NCI-H69 (cell line): Measurements from ENCODE around the gene RPS6KA3.

ENCODE experiments used
- DNase-seq: peaks from one replicate; lab custom pipeline; 2025; lab: John Stamatoyannopoulos, UW

RPS6KA3 gene

GRCh38 chrX:20266810-20267606 is at the start of gene RPS6KA3:
Gene RPS6KA3, minus strand, starts transcription at chrX:20266909. Its CDS starts 277 bp downstream, at chrX:20266632.
- DNase-seq, result peak; percentile 92

GRCh38 chrX:20315140-20315539 is 48.4 kb upstream of the RPS6KA3 start:
- DNase-seq, result no peak

DNA sequence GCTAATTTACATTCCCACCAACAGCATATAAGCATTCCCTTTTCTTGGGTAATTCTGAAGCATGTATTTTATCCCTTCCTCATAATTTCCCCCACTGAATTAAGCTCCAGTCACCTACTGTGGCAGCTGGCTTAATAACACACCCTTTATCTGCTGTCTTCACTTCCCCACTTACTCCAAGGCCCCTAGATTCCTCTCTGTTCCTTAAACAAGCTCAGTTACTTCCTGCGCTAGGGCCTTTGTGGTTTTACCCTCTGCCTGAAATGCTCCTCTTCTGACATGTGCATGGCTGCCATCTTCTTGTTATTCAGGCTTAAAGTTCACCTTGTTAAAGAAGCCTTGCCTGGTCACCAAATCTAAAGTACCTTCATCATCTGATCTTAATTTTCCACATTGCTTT is 47.2 kb upstream of the RPS6KA3 start:
- DNase-seq, result no peak

DNA sequence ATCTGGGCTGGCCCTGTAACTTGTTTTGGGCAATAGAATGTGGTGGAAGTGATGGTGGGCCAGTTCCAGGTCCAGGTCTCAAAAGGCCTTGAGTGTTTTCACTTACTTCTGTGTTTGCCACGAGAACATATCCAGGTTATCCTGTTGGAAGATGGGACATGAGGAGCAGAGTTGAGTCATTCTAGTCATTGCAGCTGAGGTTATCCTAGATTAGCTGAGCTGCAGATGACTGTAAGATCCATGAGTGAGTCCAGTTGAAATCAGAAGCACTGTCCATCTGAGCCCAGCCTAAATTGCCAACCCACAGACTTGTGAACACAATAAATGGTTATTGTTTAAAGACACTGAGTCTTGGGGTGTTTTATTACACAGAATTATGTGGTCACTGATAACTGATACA is 45.3 kb upstream of the RPS6KA3 start:
- DNase-seq, result no peak

DNA sequence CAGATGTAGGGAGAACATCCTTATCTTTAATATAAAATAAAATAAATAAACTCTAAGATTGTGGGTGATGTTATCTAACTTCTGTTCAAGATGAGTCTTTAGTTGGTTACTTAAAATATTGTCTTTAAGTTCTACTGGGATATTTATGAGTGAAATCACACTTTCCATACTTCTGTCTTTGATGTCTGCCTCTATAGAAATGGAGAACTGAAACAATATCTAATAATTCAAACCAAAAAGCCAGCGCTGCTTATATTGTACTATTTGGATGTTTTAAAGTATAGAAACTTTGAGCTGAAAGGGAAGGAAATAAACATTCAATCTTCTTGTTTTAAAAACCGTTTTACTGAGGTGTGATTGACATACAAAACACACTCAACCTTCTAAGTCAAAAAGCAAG is 44.8 kb upstream of the RPS6KA3 start:
- no peak for DNase-seq

- no peak for DNase-seq
These were observed 43.1 kb upstream of the RPS6KA3 start for GRCh38 chrX:20309806-20310205.

DNA sequence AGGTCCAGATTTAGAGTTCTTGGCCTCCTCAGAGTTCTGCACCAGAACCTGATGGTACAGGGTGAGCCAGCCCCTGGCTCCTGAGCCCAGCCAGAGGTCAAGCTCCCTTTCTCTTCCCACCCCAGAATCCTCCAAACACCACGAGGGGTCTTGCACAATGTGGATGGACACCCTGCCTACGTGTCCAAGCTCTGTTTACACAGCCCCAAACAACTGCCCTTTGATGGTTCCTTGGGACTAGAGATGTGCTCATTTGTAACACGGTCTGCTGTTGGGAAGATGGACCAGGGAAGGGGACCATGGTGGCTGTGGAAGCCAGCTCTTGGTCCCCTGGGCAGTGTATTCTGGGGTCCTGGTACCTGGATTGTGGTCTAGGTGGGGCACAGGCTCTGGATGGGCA is 40.0 kb upstream of the RPS6KA3 start:
- DNase-seq, result no peak

DNA sequence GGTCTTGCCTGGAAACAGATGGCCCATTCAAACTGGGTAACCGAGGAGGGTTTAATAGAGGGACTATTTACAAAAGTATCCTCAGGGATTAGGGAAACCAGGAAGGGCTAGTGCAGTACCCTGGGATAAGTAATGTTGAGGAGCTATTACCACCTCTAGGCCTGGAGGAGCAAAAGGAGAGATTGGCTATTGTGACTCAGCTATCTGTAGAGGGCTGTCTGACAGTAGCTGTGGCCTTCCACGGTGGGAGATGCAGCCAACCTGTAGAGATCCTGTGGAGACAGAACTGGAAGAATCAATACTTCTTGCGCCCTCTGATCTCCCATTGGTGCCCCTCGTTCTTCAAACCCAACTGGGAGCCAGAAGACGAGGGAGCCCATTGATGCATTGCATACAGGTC is 34.1 kb upstream of the RPS6KA3 start:
- peak; percentile 40 for DNase-seq

DNA sequence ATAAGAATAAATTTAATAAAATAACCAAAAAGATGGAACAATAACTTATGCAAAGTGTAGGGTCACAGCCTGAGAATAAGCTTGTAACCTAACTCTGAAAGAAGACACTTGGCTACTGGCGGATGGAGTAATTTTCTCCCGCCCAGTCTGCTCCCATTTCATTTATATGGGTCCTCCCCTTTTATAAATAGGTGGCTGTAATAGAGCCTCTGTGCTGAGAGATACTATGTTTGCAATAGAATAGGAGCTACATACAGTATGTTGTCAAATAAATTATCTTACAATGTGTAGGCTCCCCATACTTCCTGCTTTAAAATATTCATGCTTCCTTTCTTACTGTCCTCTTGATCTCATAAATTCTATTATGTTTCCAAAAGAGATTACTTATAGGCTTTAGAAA is 28.2 kb upstream of the RPS6KA3 start:
- no peak for DNase-seq

DNA sequence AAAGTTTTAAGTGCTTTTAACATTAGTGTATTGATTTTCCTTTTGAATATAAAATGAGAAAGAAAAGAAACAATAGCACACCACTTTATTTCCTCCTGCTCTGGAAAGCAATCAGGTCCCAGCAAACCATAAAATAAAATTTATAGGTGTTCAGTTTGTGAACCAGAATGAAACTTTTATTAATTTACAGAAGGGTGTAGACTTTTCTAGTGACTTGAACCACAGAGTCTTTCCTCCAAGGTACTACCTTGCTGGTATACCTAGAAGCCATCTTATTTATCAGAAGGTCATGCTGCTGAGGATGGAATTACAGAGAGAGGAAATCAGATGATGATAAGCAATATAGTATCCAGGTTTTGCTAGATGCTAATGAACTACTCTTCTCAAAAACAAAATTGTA is 27.6 kb upstream of the RPS6KA3 start:
- no peak for DNase-seq

DNA sequence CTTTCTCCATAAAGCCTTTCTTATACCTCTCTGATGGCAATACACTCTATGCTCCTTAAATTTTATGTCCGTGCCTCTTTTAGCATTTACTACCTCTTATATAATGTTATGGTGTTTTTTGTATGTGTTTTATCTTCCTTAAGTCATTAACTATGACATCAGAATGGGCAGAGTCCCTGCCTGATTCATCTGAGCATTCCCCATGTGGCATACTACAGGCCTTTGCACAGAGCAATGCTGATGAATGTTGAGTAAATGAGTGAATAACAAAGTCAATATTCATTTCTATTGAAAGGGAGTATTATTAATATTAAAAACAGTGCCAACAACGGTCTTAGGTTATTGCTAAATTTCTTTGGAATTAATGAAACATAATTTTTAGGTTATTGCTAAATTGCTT is 18.8 kb upstream of the RPS6KA3 start:
- DNase-seq, result no peak

DNA sequence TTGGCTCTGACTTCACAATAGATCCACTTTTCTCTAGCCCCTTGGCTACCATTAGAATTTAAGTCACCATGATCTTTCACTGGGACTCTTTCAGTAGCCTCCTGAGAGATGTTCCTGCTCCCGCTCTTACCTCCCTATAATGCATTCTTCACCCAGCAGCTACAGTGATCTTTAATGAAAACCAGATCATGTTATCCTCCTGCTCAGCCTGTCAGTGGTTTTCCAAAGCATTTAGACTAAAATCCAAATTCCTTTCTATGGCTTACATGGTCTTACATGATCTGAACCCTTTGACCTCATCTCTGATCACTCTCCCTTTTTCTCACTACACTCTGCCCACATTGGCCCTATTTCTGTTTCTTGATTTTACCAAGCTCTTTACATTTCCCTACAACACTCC is 18.3 kb upstream of the RPS6KA3 start:
- DNase-seq, result no peak

- no peak for DNase-seq
These were observed 17.7 kb upstream of the RPS6KA3 start for GRCh38 chrX:20284444-20284843.

DNA sequence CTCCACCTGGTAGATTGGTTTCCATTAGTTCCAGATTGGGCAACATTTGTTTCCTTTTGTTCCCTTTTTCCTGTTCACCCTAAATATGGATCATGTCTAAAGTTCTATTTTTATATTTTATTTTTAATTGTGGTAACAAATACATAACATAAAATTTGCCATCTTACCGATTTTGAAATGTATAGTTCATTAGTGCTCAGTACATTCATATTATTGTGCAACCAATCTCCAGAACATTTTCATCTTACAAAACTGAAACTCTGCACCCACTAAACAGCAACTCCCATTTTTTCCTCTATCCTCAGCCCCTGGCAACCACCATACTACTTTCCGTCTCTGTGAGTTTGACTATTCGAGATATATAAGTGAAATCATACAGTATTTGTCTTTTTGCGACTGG is 14.2 kb upstream of the RPS6KA3 start:
- no peak for DNase-seq

GRCh38 chrX:20274121-20274520 is 7.4 kb upstream of the RPS6KA3 start:
- no peak for DNase-seq

GRCh38 chrX:20271730-20272129 is 5.0 kb upstream of the RPS6KA3 start:
- no peak for DNase-seq

DNA sequence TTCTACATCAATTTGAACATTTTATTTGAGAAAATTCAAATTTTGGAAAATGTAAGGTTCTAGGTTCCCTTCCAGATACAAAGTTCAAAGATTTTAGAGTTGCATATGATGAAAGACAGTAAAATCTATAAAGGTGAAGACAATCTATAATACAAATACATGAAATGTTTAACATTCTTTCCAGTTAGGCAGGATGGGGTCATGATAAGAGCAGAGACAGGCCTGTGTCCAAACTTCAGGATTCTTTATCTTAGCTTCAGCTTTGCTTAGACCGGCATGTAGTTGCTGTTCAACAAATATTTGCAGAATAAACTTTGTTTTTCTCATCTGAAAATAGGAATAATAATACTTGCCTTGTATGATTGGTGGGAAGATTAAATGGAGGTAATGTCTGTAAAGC is 4.5 kb upstream of the RPS6KA3 start:
- DNase-seq, result no peak

DNA sequence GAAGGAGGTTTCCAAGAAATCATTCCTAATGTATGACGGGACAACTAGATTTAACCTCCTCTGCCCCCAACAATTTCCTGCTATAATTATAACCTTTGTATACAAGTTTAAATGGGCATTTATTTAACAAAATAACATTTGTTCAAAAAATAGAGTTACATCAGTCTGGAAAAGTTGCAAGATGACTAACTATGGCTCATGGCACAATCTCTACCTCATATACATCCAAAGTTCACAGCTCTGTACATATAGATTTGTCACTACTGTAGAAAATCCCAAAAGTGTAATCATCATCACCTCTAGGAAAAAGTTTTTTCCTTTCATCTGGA is 3.8 kb upstream of the RPS6KA3 start:
- no peak for DNase-seq

DNA sequence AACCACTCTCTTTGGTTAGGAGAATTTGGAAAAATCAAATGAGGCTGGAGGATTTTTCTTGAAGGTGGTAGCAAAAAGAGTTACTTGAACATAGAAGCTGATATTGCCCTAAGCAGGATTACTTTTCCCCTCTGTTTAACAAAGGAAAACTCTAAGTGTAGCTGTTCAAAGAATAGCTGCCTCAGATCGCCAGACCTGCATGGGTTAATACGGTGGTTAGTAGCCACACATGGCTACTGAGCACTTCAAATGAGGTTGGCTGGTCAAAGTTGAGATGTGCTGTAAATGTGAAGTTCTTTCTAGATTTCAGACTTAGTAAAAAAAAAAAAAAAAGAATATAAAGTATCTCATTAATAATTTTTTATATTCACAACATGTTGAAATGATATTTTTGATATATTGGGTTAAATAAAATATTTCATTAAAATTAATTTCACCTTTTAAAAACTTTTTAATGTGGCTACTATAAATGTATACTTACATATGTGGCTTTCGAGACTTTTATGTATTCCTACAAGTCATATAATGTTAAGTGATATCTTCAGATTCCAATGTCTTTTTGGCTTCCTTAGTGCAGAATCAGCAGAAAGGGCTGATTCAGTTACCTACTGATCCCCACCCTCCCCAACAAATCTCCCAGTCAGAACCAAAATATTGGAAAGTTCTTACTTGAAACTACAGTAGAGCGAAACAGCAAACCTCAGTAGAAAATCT is 3.3 kb upstream of the RPS6KA3 start:
- DNase-seq, result no peak

GRCh38 chrX:20267931-20268701 is 1.4 kb upstream of the RPS6KA3 start:
- peak; percentile 61 for DNase-seq

- no peak for DNase-seq
These were observed 860 bp upstream of the RPS6KA3 start for GRCh38 chrX:20267607-20267930.

DNA sequence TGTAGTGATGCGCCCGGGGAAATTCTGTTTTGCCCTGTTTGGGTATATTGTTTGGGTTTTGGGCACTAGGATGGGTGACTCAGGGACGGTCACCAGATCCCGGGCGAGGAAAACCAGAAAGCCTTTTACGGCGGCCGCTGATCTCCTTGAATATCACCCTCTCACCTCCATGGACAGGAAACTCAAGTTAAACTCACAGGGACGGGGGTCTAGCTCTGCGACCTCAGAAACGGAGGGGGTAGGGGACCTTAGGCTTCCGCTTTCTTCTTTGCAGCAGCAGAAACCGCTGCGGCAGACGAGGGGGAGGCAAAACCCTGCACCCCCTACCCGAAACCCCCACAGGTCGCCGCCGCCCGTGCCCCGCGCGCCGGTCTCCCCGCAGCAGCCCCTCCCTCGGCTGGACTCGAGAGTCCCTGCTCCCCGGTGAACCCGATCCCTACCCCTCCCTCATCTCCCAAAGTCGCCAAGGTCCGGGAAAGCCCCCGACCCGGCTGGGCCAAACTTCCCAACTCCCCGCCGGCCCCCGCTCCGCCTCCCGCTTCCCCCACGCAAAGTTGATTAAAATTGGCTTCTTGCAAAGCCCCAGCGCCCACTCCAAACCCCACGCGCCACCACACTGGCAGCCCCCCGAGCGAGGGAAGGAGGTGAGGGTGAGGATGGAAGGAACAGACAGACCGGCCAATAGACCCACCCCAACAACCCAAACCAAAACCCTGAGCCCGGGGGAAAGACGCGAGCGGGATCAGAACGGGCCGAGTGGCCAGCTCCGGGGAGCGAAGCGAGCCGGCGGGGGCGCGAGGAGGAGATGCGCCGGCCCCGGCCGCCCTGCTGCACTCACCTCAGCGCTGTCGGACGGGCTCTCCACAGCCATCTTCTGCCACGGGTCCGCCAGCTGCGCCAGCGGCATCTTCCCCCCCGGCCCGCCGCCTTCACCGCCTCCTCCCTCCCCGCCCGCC is 705 bp downstream of the RPS6KA3 start:
- DNase-seq, result peak; percentile 67
